ENCODE data around the gene KRT77. TPM values are rescaled to one million over a fixed set of nuclear protein-coding genes. Genes with fewer than 3 reads are reported as not detected.

Gene KRT77
- total and polyA plus RNA-seq, 10 of the 15 experiments (the other 5 are each of a cell fraction or from before 2014, with no cell fraction given): not detected

GRCh38 chr12:52726451-52726850 is 23.1 kb upstream of the KRT77 start (continued):
- TF ChIP-seq CUX1 (IDR thresholded peaks at IDR 0.05; ENCODE audit: insufficient replicate concordance, low read depth, low read length) (no peak), PRDM15 (CRISPR knock-in tag; IDR thresholded peaks at IDR 0.05) (no peak), TCF7 (IDR thresholded peaks at IDR 0.05; ENCODE audit: borderline replicate concordance) (no peak), ELK1 (IDR thresholded peaks at IDR 0.05; ENCODE audit: low read depth, low read length) (no peak), ZSCAN29 (IDR thresholded peaks at IDR 0.05) (no peak), ZNF622 (IDR thresholded peaks at IDR 0.05) (no peak)

Data from GM12878 (cell line).